Prostate gland (tissue), 2 donors: ENCODE results near the gene RIOK3.

Source experiments
- POLR2A ChIP-seq: fragments of 450-650 bp; IDR thresholded peaks from one replicate; pipeline ENCODE4 v1.6.1; 2016; ENCODE audit warnings: antibody characterized with exemption, mild to moderate bottlenecking
- POLR2AphosphoS5 ChIP-seq: sonication (generic); formaldehyde crosslinking; IDR thresholded peaks from one replicate; pipeline ENCODE4 v1.6.1; 2017; ENCODE audit warnings: antibody characterized with exemption
- TF ChIP-seq, protein P1 (sequence below), 4 experiments: fragments of 200-600 bp in 2 of 4; fragments of 450-650 bp in 2 of 4; sonication (generic) in 2 of 4; IDR thresholded peaks; 1 replicate in 3 of 4; 2 replicates in 1 of 4; pipeline ENCODE4 v1.5.1; 2016 to 2019; ENCODE audit warnings: antibody characterized with exemption in 4 of 4, mild to moderate bottlenecking in 2 of 4, moderate library complexity in 2 of 4

GRCh38 chr18:23498117-23498516 is 45.0 kb downstream of the RIOK3 start:
- TF ChIP-seq, protein P1, sequence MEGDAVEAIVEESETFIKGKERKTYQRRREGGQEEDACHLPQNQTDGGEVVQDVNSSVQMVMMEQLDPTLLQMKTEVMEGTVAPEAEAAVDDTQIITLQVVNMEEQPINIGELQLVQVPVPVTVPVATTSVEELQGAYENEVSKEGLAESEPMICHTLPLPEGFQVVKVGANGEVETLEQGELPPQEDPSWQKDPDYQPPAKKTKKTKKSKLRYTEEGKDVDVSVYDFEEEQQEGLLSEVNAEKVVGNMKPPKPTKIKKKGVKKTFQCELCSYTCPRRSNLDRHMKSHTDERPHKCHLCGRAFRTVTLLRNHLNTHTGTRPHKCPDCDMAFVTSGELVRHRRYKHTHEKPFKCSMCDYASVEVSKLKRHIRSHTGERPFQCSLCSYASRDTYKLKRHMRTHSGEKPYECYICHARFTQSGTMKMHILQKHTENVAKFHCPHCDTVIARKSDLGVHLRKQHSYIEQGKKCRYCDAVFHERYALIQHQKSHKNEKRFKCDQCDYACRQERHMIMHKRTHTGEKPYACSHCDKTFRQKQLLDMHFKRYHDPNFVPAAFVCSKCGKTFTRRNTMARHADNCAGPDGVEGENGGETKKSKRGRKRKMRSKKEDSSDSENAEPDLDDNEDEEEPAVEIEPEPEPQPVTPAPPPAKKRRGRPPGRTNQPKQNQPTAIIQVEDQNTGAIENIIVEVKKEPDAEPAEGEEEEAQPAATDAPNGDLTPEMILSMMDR (IDR thresholded peaks at IDR 0.05): no peak
- no peak for TF ChIP-seq POLR2AphosphoS5
- TF ChIP-seq POLR2A: no peak
